Daoy (cell line): ENCODE data around the gene VPS11. TPM values are rescaled to one million over a fixed set of nuclear protein-coding genes. Genes with fewer than 3 reads are reported as not detected.

Experiments used
- DNase-seq: peaks from one replicate; pipeline ENCODE4 v3.0.0-alpha.2; 2015; ENCODE audit warnings: low read depth
- total RNA-seq: library from RNA; depleted of rRNA; stranded (reverse); fragments of >200 nt; shearing (Covaris generic); gene quantifications from 2 replicates; pipeline ENCODE4 v1.2.3, GENCODE V29; 2014; rRNA removed

The VPS11 gene
- total RNA-seq, 1 experiment from 2014 or later, result 10.3 TPM

- peak; percentile 99 for DNase-seq
Measured at GRCh38 chr11:119121008-119121810, 53.6 kb downstream of the VPS11 start, which contains the start of gene HINFP. HINFP (plus strand) TSS chr11:119121580; CDS start chr11:119126945, 5,365 bp downstream.

GRCh38 chr11:119121811-119122124 lies 54.1 kb downstream of the VPS11 start:
- no peak for DNase-seq

DNA sequence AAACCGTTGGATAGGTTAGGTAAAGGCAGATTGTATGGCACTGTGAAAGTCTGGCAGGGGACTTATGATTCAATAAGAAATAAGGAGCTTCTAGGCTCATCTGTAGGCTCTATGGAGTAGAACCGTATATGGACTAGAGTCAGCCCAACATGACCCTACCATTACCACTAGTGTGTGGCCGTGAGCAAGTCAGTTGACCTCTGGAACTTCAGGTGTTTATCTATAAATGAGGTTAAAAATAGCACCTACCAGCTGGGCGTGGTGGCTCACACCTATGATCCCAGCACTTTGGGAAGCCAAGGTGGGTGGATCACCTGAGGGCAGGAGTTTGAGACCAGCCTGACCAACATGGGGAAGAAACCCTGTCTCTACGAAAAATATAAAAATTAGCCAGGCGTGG lies 58.2 kb downstream of the VPS11 start:
- DNase-seq, result no peak

- no peak for DNase-seq
Measured at GRCh38 chr11:119126675-119127268, 59.2 kb downstream of the VPS11 start.

DNA sequence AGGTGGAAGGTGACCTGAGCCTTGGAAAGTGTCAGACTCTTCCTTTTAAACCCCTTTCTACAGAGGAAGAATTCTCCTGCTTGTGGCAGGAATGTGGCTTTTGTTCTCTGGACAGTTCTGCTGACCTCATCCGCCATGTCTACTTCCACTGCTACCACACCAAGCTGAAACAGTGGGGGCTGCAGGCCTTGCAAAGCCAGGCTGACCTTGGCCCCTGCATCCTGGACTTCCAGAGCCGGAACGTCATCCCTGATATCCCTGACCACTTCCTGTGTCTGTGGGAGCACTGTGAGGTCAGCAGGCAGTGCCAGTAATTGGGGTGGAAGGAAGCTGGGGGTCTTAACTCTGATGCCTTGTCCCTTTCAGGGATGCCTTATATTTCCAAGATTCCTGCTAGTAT lies 63.0 kb downstream of the VPS11 start:
- peak; percentile 14 for DNase-seq

Other genes starting within 250 kb of the VPS11 start
- gene CXCR5, start 183.9 kb upstream of the VPS11 start, total RNA-seq, result not detected in 2 replicates
- 3.9 and 5.4 TPM in 2 replicates for gene BCL9L, start 141.9 kb upstream of the VPS11 start, total RNA-seq
- not detected in 2 replicates for gene UPK2, start 111.5 kb upstream of the VPS11 start, total RNA-seq
- gene FOXR1, start 96.1 kb upstream of the VPS11 start, total RNA-seq, result not detected in 2 replicates
- gene CENATAC, start 69.7 kb upstream of the VPS11 start, total RNA-seq, result 27.3 and 40.2 TPM in 2 replicates
- gene RPS25, start 49.5 kb upstream of the VPS11 start, total RNA-seq, result 1,318 and 1,710 TPM in 2 replicates
- 102 and 110 TPM in 2 replicates for gene TRAPPC4, start 49.1 kb upstream of the VPS11 start, total RNA-seq
- 12.7 and 18.9 TPM in 2 replicates for gene SLC37A4, start 36.9 kb upstream of the VPS11 start, total RNA-seq
- gene HYOU1, start 10.6 kb upstream of the VPS11 start, total RNA-seq, result 172 and 186 TPM in 2 replicates
- gene HMBS, start 17.1 kb downstream of the VPS11 start, total RNA-seq, result 2.0 and 6.0 TPM in 2 replicates
- gene DPAGT1, start 34.0 kb downstream of the VPS11 start, total RNA-seq, result 32.0 and 38.3 TPM in 2 replicates
- 1.7 and 10.6 TPM in 2 replicates for gene C2CD2L, start 39.5 kb downstream of the VPS11 start, total RNA-seq
- 14.4 and 28.8 TPM in 2 replicates for gene HINFP, start 53.8 kb downstream of the VPS11 start, total RNA-seq
- gene ABCG4, start 81.2 kb downstream of the VPS11 start, total RNA-seq, result not detected in 2 replicates
- gene NLRX1, start 100.9 kb downstream of the VPS11 start, total RNA-seq, result 4.3 and 9.7 TPM in 2 replicates
- not detected in 2 replicates for gene NHERF4, start 117.7 kb downstream of the VPS11 start, total RNA-seq
- gene CBL, start 138.5 kb downstream of the VPS11 start, total RNA-seq, result 7.3 and 11.1 TPM in 2 replicates
- 180 and 215 TPM in 2 replicates for gene MCAM, start 249.3 kb downstream of the VPS11 start, total RNA-seq